Neutrophil (primary cell): ENCODE measurements around the gene CUBN.
A peak's percentile ranks its signal among the peaks of the same experiment; 100 is the strongest.

Source experiments
- H3K27ac ChIP-seq: fragments of 200-600 bp; sonication (generic); 2 replicates; pipeline ENCODE4 v1.5.1; 2016; ENCODE audit warnings: mild to moderate bottlenecking, moderate library complexity
- H3K27me3 ChIP-seq: fragments of 200-600 bp; sonication (generic); 2 replicates; pipeline ENCODE4 v1.6.0; 2016; ENCODE audit warnings: mild to moderate bottlenecking
- H3K36me3 ChIP-seq: fragments of 200-600 bp; sonication (generic); 2 replicates; pipeline ENCODE4 v1.5.1; 2017
- H3K4me1 ChIP-seq, 2 experiments: fragments of 200-600 bp in 1 of 2; sonication (generic) in 1 of 2; 1 replicate in 1 of 2; 2 replicates in 1 of 2; pipeline versions ENCODE4 v1.5.1 to v1.6.1; 2013 to 2016; ENCODE audit warnings: low read depth in 1 of 2, low read length in 1 of 2, mild to moderate bottlenecking in 1 of 2, moderate library complexity in 1 of 2; ENCODE audit not compliant: control insufficient read depth in 1 of 2, insufficient read depth in 1 of 2
- H3K4me3 ChIP-seq, 2 experiments: fragments of 200-600 bp in 1 of 2; sonication (generic) in 1 of 2; 1 replicate in 1 of 2; 2 replicates in 1 of 2; pipeline ENCODE4 v1.5.1; 2013 to 2016; ENCODE audit warnings: low read depth in 1 of 2, low read length in 1 of 2, mild to moderate bottlenecking in 1 of 2, moderate library complexity in 1 of 2
- H3K9me3 ChIP-seq: fragments of 200-600 bp; sonication (generic); 2 replicates; pipeline ENCODE4 v1.5.1; 2016
- TF ChIP-seq, protein P1 (sequence below): fragments of 200-600 bp; sonication (generic); IDR thresholded peaks from 2 replicates; pipeline ENCODE4 v1.5.1; 2016; ENCODE audit warnings: antibody characterized with exemption

CUBN gene

DNA sequence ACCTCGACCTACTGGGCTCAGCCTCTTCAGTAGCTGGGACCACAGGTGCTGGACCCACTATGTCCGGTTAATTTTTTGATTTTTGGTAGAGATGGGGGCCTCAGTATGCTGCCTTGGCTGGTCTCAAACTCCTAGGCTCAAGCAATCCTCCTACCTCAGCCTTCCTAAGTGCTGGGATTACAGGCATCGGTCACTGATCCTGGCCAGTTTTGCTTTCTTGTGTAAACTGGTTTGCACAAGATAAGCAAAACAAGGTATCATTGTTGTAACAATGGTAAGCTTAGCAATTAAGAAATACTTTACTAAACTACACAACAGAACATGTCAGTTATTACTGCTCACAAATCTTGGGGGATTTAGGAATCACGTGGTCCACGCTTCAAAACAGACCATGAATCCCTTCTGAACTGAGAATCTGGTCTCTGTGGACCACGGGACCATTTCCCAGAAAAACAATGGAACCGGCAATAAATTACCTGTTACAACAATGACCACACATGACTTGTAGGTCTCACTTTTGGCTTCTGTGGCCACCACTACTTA, 349.2 kb downstream of the CUBN start:
- Histone ChIP-seq H3K9me3 (no peaks in the 10 kb centered on the region), H3K4me1 (peaks cover 3 to 4% of the 10 kb centered on the region in 2 experiments), H3K27me3 (no peaks in the 10 kb centered on the region), H3K27ac (no peak overlapping the region), H3K36me3 (peaks cover 30% of the 10 kb centered on the region), H3K4me3 (no peak overlapping the region)
- TF ChIP-seq, protein P1, sequence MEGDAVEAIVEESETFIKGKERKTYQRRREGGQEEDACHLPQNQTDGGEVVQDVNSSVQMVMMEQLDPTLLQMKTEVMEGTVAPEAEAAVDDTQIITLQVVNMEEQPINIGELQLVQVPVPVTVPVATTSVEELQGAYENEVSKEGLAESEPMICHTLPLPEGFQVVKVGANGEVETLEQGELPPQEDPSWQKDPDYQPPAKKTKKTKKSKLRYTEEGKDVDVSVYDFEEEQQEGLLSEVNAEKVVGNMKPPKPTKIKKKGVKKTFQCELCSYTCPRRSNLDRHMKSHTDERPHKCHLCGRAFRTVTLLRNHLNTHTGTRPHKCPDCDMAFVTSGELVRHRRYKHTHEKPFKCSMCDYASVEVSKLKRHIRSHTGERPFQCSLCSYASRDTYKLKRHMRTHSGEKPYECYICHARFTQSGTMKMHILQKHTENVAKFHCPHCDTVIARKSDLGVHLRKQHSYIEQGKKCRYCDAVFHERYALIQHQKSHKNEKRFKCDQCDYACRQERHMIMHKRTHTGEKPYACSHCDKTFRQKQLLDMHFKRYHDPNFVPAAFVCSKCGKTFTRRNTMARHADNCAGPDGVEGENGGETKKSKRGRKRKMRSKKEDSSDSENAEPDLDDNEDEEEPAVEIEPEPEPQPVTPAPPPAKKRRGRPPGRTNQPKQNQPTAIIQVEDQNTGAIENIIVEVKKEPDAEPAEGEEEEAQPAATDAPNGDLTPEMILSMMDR, result no peak

DNA sequence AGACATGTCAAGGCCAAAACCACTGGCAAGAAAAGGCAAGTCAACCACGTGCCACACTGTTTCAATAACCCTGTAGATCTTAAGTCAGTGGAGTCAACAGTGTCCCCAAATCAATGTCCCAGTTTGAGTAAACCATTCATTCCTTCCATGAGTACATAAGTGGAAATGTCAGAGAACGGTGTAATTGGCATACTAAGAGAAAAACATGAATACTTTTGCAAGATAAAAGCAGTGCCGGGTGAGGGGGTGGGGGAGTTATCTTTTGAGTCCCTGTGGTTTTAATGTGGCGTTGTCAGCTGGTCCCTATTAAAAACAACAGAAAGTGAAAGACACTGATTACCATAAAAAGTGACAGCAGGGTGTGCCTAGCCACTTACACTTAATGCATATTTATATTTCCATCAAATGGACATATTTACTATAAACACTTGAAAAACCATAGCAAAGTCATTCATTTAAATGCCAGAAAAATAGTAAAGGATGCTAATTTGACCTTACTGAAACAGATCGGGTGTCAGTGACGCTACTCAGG, 350.2 kb downstream of the CUBN start:
- no peaks in the 10 kb centered on the region for H3K27me3 ChIP-seq
- H3K27ac ChIP-seq, result no peak overlapping the region
- H3K36me3 ChIP-seq, result peaks cover 30% of the 10 kb centered on the region
- no peak overlapping the region for H3K4me3 ChIP-seq
- TF ChIP-seq, protein P1, result no peak
- H3K9me3 ChIP-seq, result no peaks in the 10 kb centered on the region
- H3K4me1 ChIP-seq, result peaks cover 3 to 4% of the 10 kb centered on the region in 2 experiments

DNA sequence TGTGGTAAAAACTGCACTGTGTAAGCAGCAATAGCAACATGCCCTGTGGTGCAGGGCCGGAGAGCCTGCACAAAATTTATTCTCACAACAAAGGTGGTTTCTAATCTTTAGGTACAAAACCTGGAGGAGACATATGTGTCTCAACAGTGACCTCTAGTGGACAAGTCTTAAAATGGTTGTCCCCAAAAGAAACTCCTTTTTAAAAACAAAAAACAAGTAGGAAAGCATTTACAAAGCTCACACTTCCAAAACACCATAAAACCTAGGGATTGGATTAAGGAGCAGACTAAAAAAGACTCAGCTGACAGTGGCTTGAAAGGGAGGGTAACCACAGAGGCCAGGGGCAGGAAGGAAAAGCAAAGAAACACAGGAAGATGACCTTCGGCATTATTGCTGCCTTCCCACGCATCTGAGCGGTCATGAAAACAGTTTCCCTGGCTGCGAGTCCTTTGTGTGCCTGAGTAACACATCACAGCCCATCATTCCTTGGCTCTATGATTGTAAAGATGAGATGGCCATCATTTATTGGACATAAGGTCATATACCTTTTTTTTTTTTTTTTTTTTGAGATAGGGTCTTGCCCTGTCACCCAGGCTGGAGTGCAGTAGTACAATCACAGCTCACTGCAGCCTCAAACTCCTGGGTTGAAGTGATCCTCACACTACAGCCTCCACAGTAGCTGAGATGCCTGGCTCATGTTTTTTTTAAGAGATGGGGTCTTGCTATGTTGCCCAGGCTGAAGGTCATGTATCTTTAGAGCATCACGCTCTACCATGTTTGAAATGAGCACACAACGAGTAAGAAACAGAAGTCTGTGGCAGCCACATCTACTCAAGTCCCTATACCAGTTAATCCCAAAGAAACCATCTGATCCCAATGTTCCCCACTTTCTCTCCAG, 351.9 kb downstream of the CUBN start:
- TF ChIP-seq, protein P1, result peak; percentile 55
- H3K9me3 ChIP-seq, result no peaks in the 10 kb centered on the region
- H3K36me3 ChIP-seq, result peaks cover 30% of the 10 kb centered on the region
- no peaks in the 10 kb centered on the region for H3K27me3 ChIP-seq
- no peak overlapping the region for H3K4me3 ChIP-seq
- no peak overlapping the region for H3K27ac ChIP-seq
- H3K4me1 ChIP-seq, result peaks cover 3 to 4% of the 10 kb centered on the region in 2 experiments

DNA sequence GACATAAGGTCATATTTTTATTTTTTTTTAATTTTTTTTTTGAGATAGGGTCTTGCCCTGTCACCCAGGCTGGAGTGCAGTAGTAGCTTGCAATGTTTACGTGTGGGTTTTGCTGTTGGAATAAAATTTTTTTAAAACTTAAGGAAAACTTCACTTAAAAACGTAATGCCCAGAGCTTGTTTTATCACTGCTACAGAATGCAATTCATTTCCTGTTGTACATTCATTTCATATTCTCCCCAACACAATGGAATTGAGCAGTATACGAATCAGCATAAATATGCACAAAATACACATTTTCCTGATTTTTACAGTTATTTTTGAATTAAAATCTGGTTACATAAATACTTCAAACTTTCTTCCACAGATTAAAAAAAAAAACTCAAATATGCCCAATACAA, 352.7 kb downstream of the CUBN start:
- H3K27ac ChIP-seq, result no peak overlapping the region
- no peaks in the 10 kb centered on the region for H3K9me3 ChIP-seq
- H3K4me3 ChIP-seq, result no peak overlapping the region
- TF ChIP-seq, protein P1, result no peak
- H3K27me3 ChIP-seq, result no peaks in the 10 kb centered on the region
- H3K4me1 ChIP-seq, result peaks cover 3 to 4% of the 10 kb centered on the region in 2 experiments
- peaks cover 30% of the 10 kb centered on the region for H3K36me3 ChIP-seq
